HG03280 (cell line): Measurements from ENCODE around the gene MZT2B.
"Not testable (repeated sequence)": the region's sequence is repeated elsewhere in the genome, so short reads cannot be mapped to it uniquely, and the experiment has no call there.

Experiments
- ATAC-seq: cut with Tn5 transposase; IDR thresholded peaks from one replicate; pipeline ENCODE4 v1.9.1; 2021; ENCODE audit warnings: mild to moderate bottlenecking, moderate library complexity; ENCODE audit not compliant: unreplicated experiment

The MZT2B gene, protein sequence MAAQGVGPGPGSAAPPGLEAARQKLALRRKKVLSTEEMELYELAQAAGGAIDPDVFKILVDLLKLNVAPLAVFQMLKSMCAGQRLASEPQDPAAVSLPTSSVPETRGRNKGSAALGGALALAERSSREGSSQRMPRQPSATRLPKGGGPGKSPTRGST

DNA sequence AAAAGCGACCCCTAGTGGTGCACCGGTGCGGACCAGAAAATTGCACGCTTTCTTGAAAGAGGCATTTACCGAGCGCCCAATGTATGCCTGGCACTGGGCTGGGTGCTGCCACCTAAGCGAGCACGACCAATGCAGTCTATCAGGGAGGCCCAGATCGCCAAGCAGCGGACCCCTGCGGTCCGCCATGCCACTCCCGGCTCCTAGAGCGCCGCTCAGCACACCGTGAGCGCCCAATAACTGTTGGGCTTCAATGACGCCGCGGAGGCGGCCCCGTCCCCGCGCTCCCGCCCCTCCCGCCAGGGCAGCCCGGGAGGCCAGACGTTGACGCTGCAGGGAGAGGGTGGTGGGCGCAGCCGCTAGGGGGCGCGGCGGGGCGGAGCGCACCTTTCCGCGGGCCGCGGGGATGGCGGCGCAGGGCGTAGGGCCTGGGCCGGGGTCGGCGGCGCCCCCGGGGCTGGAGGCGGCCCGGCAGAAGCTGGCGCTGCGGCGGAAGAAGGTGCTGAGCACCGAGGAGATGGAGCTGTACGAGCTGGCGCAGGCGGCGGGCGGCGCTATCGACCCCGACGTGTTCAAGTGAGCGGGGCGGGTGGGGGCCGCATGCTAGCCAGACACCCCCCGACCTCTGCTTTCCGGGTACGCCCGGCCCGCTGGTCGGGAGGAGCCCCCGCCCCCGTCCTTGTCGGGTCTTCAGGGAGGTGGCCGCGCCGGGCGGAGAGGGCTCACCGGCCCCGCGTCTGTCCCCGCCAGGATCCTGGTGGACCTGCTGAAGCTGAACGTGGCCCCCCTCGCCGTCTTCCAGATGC, at the start of gene MZT2B:
MZT2B (plus strand) TSS at position 383 of the 803 bp plus-strand sequence; CDS start at position 404, 21 bp downstream.
- ATAC-seq = peak; percentile 81

DNA sequence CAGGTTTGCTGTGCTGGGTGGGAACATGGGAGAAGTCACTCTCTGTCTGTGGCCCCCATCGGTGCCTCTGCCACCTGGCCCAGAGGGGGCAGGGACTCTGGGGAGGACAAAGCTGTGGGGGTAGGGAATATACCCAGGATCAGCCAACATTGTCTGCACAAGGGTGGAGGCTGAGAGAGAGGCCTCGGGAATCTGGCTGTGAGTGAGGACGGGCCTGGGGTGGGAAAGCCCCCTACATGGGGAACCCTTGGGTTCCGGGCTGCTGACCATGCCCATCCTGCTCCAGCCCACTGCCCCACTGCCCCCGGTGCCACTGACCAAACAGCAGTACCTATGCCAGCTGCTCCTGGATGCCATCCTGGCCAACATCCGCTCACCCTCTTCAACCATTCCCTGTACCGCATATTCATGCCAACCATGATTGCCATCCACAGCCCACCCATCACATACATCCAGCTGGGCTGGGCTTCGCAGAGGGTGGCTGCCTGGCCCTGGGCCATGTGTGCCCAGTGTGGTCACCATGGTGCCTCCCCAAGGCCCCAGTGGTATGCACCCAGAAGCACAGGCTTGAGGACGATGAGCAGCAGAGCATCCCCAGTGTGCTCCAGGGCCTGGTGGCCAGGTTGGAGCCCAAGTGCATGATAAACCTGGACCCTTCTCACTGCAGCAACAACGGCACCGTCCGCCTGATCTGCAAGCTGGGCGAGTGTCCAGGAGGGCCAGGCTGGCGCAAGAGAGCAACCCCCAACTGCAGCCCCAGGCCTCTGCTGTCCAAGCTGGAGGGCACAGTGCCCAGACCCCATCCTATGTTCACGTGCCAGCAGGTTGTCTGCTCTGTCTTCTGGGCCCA, 46.1 kb upstream of the MZT2B start:
- ATAC-seq = no peak

DNA sequence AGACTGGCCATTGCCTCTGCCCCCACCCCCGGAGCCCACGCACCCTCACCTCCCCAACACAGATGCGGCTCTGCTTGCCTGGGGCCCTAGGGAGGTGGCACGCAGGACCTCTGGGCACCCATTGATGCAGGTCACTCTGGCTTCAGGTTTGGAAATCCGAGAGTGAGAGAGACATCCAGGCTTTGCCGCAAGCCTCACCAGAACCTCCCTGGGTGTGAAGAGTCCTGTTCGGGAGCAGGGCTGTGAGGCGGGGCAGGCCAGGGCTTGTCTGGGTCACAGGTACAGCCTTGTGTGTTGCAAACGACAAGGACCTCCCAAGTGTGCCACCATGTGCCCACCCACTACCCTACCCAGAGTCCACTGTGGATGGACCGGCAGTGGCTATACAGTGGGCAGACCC, 45.5 kb upstream of the MZT2B start:
- ATAC-seq = not testable (repeated sequence)

DNA sequence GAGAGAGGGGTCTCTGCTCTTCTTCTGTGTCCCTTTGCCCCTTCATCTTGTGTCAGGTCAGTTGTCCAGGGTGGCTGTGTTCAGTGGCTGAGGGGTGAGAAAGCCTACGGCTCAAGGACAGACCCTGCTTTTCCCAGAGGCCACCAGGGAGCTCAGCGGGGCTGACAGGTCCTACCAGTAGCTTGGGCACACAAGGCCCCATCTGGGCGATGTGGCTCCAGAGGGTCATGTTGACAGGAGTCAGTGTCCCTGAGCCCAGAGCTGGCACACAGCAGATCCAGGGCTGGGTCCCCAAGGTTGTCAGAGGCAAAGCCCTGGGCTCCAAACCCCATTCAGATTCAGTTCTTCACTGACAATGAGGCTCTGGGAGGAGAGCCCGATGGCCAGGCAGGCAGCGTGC, 44.9 kb upstream of the MZT2B start:
- not testable (repeated sequence) for ATAC-seq

DNA sequence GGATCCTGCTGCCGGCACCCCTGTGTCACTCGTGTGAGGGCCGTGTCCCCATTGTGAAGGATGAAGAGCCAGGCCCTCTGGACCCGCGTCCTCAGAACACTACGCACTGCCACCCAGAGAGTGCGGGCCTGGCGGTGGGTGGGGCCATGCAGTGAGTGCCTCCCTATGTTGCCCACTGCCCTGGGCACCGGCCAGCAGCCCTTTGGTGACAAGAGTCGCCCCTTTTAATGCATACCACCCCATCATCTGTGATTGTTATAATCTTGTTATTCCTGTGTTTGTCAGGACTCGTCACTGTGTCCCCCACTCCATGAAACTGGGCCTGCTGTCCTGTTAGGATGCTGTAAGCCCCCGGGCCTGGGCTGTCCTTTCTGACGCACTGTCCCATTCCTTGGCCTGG, 43.7 kb upstream of the MZT2B start:
- not testable (repeated sequence) for ATAC-seq

DNA sequence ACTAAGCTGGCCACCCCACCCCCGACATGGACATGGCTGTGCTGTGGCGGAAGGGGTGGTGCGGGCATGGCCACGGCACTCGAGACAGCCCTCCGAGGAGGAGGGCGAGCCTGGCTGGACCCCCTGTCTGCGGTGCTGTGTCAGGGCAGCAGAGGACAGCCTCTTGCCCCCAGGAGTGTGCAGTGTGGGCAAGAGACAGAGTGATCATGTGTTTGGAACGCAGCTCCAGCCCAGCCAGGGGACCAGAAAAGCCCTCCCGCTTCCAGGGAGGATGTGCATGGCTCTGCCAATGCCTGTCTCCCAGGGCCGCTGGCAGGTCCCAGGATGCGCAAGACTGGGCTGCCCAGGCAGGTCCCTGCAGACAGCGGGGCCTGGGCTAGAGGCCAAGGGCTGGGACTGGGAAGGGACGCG, 43.2 kb upstream of the MZT2B start:
- ATAC-seq = not testable (repeated sequence)

DNA sequence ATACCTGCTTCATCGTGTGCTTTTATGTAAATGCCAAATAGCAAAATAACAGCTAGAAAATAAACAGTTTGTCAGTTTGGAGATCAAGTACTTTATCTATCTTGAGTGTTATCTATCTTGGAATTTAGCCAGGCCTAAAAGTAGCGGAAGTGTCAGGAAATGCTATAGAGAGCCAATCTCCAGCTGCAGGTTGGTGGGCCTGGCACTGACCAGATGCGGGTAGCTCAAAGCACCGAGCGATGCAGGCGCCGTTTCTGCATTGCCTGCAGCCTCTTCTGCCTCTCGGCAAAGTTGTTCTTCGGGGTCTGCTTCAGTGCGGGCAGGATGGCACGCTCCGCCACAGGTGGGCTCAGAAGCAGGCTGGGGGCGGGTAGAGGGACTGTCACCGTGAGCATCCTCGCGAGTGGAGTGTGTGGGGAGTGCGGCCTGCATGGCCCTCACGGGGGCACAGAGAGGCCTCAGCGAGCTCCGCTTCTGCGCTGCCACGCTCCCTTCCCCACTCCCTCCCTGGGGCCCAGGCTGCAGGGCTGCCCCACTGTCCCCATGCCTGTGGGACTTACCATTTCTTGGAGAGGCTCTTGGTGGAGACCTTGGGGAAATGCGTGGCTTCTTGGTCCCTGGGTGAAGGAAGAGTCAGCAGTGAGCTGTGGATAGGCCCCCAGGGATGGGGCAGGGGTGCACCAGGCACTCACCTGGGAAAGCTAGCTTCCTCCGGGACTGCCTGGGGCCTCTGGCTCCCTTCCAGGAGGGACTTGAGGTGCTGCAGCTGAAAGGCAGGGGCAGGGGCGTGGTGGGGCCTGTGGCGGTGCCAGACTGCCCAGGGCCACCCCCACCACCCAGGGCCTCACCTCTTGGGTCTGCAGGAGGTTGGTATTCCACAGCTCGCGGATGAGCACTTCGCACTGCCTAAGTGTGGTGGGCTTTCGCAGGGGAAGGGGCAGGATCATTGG, 42.5 kb upstream of the MZT2B start:
- ATAC-seq = not testable (repeated sequence)

DNA sequence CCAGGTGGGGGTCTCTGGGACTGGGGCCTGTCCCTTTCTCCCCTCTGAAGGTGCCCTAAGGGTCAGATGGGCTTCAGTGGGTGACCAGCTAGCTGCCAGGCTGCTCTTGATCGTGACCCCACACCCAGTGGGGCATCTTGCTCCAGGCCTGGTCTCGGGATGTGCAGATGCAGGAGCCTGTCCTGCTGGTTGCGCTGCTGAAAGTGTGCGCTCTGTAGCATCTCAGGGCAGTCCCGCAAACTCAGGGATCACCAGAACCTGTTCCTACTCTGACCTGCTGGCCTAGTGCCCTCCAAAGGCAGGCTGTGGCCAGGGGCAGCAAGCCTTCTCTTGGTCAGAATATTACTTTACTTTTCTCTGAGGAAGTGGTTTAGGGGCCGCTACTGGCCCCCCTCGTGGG, 41.5 kb upstream of the MZT2B start:
- ATAC-seq = not testable (repeated sequence)

DNA sequence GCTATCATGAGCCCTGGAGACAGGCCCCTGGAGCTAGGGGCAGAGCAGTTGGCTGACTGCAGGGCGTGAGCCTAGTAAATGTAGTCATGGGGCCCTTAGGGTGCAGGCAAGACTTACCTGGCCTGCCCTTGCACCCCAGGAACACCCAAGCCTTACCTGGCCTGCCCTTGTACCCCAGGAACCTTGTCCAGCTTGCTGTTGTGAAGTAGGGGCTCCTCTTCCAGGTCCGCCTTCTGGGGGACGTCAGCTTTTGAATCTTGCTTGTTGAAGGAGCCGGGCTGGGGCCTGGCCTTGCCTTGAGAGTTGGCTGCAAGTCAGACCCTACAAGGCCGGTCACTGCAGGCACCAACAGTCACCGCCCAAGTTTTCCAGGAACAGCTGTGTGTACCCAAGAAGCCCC, 41.1 kb upstream of the MZT2B start:
- not testable (repeated sequence) for ATAC-seq

DNA sequence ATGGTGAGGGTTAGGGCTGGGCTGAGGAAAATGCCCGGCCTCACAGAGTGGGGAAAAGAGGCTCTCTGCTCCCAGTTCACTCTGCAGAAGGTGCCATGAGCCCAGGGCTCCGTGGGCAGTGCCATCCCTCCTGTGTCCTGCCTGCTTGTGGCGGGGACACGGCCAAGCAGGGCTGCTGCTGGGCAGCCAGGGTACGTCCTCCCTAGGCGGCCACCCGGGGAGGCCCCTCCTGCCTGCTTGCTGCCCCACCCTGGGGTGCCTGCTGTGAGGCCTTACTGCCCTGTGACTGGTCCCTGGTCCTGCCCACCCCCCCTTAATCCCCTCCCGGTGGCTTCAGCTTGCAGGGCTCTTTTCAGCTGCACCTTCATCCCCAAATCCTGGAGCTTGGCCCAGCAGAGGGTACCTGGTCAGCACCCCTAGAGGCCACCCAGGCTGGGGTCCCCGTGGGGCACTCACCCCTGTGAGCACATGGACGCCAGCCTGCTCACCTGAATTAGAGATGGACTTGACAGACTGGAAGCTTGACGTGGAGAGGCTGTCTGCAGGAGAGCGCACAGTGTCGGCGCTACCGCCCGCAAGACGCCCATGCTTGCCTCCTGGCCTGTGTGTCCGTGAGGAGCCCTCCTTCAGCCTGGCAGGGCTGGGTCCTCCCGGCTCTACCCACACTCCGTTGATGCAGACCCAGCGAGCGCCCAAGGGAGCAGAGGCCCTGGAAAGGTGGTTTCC, 40.3 kb upstream of the MZT2B start:
- ATAC-seq = not testable (repeated sequence)

DNA sequence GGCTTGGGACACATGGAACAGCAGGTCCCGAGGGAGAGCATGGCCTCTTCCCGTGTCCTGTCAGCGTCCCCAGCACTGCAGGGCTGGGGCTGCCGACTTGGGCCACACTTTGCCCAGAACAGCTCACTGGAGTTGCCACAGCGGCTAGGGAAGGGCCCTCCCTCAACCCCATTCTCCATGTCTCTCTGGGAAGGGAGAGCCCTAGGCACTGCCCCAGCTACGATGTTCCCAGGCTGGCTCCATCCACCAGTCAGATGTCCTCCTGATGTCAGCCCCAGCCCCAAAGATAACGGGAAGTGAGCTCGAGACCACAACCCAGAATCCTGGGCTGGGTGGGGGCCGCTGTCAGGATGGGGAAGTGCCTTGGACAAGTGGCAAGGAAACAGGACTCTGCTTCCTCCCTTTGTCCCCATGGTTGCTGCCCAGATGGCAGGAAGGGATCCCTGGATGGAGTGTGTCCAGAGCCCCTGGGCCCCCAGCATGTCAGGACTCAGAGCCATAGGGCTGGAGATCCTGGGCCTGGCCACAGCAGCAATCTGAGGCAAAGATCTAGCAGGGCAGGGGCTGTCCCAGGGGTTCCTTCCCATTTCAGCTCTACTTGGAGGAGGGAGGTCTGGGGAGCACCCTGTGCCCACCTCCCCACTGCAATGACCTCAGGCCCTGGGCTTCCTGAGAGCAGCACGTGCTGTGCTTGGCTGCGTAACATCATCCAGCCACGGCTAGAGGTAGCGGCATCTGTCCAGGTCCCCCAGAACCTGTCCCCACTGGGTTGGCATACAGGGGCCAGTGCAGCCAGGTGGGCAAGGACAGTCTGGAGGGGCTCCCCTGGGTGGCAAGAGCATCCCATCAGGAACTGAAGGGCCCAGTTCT, 39.4 kb upstream of the MZT2B start:
- ATAC-seq = not testable (repeated sequence)

DNA sequence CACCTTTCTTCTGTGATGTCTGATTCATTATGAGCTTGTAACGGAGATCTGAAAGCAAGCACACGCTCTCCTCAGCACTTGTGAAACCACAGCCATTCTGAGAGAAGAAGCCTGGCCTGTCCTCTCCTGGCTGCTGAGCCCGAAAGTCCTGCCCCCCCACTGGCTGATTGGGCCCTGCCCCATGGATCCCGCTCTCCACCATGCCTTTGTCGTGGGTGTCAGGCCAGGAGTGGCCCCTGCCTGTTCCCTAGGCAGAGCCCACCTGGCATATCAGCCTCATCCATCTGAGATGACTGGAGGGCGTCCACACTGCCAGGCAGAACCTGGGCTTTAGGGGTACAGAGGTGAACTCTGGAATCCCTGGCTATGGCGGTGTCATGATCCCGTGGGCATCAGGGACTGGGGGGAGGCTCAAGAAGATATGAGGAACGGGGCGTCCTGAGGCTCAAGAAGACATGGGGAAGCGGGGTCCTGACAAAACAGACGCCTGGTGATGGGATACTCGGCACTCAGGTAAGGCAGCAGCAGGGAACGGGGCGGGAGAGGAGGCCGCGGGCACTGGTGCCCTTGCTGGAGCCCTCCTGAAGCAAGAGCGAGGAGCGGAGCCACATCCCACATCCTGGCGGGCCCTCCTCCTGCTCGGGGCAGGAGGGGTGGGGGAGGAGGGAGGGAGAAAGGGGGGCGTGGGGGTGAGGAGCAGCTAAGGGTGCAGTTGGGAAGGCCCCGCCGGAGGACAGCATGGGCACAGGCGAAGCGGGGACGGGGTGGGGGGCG, 38.6 kb upstream of the MZT2B start:
- ATAC-seq = not testable (repeated sequence)

DNA sequence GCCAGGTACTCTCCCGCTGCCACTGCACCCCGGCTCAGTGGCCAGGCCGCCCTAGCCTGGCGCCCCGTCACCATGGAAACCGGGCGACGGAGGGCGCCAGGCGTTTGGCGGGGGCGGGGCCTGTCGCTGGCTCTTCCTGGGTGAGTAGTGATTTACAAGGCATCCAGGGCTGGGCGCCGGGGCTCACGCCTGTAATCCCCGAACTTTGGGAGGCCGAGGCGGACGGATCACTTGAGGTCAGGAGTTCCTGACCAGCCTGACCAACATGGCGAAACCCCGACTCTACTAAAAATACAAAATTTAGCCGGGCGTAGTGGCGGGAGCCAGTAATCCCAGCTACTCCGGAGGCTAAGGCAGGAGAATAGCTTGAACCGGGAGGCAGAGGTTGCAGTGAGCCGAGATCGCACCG, 37.1 kb upstream of the MZT2B start, which contains the start of gene CCDC74B:
CCDC74B (minus strand) TSS at position 107 of the 409 bp plus-strand sequence. CDS start 116 bp downstream, outside the sequence.
- ATAC-seq = peak; percentile 91

DNA sequence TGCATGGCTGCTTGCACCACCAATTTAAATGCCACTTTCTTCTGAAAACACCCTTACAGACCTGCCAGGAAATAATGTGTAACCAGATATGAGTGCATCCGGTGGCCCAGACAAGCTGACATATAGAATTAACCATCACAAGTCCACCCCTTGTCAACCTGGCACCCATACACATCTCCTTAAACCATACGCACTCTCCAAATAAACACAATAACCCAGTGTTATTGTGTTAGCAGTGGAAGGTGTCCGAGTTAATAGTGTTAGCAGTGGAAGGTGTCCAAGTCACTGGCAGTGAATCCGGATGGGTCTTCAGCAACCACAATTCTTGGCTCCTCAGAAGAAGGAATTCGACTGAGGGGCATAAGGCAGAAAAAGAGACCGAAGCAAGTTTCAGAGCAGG, 33.5 kb upstream of the MZT2B start:
- not testable (repeated sequence) for ATAC-seq

DNA sequence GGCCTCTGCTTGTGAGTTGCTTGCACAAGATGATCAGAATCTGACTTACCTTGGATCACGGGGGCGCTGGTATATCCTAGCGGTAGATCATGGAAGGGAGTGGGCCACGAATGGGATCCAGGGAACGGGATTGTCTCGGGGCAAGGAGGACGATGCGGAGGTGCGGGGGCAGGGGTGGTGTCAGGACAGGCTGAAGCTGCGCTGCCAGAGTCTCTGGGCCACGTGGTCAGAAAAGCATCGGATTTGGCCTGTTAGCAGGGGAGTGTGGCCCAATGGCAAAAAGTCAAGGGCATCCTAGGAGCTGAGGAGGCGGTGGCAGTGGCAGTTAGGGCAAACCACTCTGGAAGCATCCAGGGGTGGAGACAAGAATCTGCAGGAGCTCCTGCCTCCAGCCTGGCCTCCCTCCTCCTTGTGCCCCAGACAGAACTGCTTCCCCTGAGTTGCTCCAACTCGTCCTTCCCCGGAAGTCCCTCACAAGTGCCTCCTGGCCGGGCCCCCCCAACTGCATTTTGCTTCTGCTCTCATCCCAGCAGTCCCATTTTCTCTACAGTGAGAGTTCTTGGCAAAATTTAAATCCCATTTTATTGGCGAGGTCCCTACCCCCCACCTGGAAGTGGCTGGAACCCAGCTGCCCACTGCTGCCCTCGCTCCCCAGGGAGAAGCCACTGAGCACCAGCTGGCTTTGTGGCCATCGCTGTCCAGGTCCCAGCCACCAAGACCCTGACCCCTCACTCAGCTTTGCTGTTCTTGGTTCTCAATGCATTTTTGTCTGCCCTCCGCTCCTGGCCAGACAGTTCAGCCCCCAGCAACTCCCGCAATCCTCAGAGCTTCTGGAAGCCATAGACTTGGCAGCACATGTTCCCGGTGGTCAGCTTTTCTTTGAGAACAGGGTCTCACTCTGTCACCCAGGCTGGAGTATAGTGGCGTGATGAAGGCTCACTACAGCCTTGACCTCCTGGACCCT, 31.6 kb upstream of the MZT2B start:
- ATAC-seq = no peak

DNA sequence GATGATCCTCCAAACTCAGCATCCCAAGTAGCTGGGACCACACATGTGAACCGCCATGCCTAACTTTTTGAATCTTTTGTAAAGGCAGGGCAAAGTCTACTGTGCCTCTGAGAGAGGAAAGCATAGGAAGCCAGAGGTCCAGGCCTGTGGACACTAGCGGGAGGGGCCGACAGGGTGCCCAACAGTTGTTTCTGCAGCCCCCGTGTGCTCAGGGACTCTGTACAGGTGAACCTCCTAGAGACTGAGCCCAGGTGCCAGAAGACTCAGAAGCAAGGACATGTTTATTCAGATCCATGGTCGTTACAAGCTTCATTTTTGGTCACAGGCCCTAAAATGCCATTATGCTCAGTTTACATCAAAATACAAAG, 30.9 kb upstream of the MZT2B start:
- ATAC-seq = not testable (repeated sequence)
